Measurements from ENCODE around the gene SH2D4B.

Gene SH2D4B

DNA sequence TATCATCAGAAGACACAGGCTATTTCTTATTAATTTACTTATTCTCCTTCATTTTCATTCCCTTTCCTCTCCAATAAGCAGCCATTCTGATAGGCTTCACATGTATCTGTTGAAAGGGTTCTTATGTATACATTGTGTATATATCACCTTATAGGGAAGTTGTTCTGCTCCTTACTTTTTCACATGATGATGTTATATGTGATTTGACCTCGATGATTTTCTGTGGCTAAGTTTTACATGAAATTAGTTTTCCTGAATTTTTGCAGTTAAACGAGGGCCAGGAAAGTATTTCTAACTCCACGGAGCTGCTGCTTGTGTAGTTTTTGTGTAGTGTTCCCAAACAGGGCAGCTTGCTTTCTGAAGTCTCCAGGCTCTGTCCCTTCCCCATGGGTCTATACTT is 84.5 kb downstream of the SH2D4B start:
- no peak overlapping the region for H3K27ac ChIP-seq (replicated peaks)
- H3K27me3 ChIP-seq (ENCODE audit: insufficient read depth, poor library complexity, severe bottlenecking): no peaks in the 10 kb centered on the region
- no peak overlapping the region for H3K4me3 ChIP-seq (replicated peaks; ENCODE audit: insufficient read depth, low read length)
- TF ChIP-seq POLR2AphosphoS5 (IDR thresholded peaks at IDR 0.05; ENCODE audit: low read depth) (no peak), SPI1 (IDR thresholded peaks at IDR 0.05; ENCODE audit: borderline replicate concordance, low read depth) (no peak), REST (IDR thresholded peaks at IDR 0.05; ENCODE audit: insufficient replicate concordance, low read depth) (no peak), GABPA (IDR thresholded peaks at IDR 0.05; ENCODE audit: low read depth) (no peak)
- TF ChIP-seq, protein P1, sequence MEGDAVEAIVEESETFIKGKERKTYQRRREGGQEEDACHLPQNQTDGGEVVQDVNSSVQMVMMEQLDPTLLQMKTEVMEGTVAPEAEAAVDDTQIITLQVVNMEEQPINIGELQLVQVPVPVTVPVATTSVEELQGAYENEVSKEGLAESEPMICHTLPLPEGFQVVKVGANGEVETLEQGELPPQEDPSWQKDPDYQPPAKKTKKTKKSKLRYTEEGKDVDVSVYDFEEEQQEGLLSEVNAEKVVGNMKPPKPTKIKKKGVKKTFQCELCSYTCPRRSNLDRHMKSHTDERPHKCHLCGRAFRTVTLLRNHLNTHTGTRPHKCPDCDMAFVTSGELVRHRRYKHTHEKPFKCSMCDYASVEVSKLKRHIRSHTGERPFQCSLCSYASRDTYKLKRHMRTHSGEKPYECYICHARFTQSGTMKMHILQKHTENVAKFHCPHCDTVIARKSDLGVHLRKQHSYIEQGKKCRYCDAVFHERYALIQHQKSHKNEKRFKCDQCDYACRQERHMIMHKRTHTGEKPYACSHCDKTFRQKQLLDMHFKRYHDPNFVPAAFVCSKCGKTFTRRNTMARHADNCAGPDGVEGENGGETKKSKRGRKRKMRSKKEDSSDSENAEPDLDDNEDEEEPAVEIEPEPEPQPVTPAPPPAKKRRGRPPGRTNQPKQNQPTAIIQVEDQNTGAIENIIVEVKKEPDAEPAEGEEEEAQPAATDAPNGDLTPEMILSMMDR (IDR thresholded peaks at IDR 0.05; ENCODE audit: insufficient read depth, low read length): no peak
- no peak for DNase-seq (ENCODE audit: low read depth in 1 of 2, low spot score in 1 of 2)

GRCh38 chr10:80630324-80630723 is 92.6 kb downstream of the SH2D4B start:
- peak in 1 of 2 experiments; percentile 63 for DNase-seq (ENCODE audit: low read depth in 1 of 2, low spot score in 1 of 2)
- Histone ChIP-seq H3K27ac (replicated peaks) (peak overlapping the region; percentile 46), H3K4me3 (replicated peaks; ENCODE audit: insufficient read depth, low read length) (no peak overlapping the region), H3K27me3 (ENCODE audit: insufficient read depth, poor library complexity, severe bottlenecking) (no peaks in the 10 kb centered on the region)
- TF ChIP-seq GABPA (IDR thresholded peaks at IDR 0.05; ENCODE audit: low read depth) (no peak), POLR2AphosphoS5 (IDR thresholded peaks at IDR 0.05; ENCODE audit: low read depth) (no peak), SPI1 (IDR thresholded peaks at IDR 0.05; ENCODE audit: borderline replicate concordance, low read depth) (no peak), REST (IDR thresholded peaks at IDR 0.05; ENCODE audit: insufficient replicate concordance, low read depth) (no peak)
- TF ChIP-seq, protein P1 (IDR thresholded peaks at IDR 0.05; ENCODE audit: insufficient read depth, low read length): no peak

DNA sequence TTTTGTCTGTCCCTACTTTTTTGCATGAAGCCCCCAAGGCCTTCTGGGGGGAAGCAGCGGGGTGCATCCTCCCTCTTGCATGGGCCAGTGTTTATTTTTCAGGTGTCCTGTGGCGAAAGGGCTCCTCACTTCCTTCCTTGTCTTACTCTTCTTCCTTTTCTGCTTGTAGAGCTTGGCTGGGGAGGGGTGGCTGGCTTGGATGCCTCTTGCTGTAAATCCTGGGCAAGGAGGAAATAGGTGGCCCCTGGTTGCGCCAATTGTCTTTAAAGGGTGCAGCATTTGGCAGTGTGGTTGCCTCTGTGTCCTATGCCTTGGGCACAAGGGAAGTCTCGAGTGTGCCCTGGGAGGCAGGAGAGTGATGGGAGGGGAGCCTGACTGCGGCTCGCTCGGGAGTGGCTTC is 95.0 kb downstream of the SH2D4B start:
- no peaks in the 10 kb centered on the region for H3K27me3 ChIP-seq (ENCODE audit: insufficient read depth, poor library complexity, severe bottlenecking)
- TF ChIP-seq GABPA (IDR thresholded peaks at IDR 0.05; ENCODE audit: low read depth) (no peak), SPI1 (IDR thresholded peaks at IDR 0.05; ENCODE audit: borderline replicate concordance, low read depth) (peak; percentile 36; the same call in 1 of the 2 replicates)
- H3K4me3 ChIP-seq (replicated peaks; ENCODE audit: insufficient read depth, low read length): no peak overlapping the region
- peak; percentile 26 to 88 for DNase-seq (ENCODE audit: low read depth in 1 of 2, low spot score in 1 of 2)
- peak overlapping the region; percentile 46 for H3K27ac ChIP-seq (replicated peaks)

GRCh38 chr10:80633383-80633860 is 95.7 kb downstream of the SH2D4B start:
- TF ChIP-seq GABPA (IDR thresholded peaks at IDR 0.05; ENCODE audit: low read depth): no peak
- TF ChIP-seq, protein P1 (IDR thresholded peaks at IDR 0.05; ENCODE audit: insufficient read depth, low read length): no peak
- TF ChIP-seq REST (IDR thresholded peaks at IDR 0.05; ENCODE audit: insufficient replicate concordance, low read depth): no peak
- TF ChIP-seq POLR2AphosphoS5 (IDR thresholded peaks at IDR 0.05; ENCODE audit: low read depth): no peak
- TF ChIP-seq SPI1 (IDR thresholded peaks at IDR 0.05; ENCODE audit: borderline replicate concordance, low read depth): no peak
- Histone ChIP-seq H3K4me3 (replicated peaks; ENCODE audit: insufficient read depth, low read length) (no peak overlapping the region), H3K27me3 (ENCODE audit: insufficient read depth, poor library complexity, severe bottlenecking) (no peaks in the 10 kb centered on the region), H3K27ac (replicated peaks) (peak overlapping the region; percentile 35)
- DNase-seq (ENCODE audit: low read depth in 1 of 2, low spot score in 1 of 2): no peak

Data from HL-60 (cell line).